ENCODE results near the gene COL18A1. TPM values are rescaled to one million over a fixed set of nuclear protein-coding genes. Genes with fewer than 3 reads are reported as not detected.
"Not testable (repeated sequence)": the region's sequence is repeated elsewhere in the genome, so short reads cannot be mapped to it uniquely, and the experiment has no call there.

COL18A1 gene
- total RNA-seq, 1 donor from 2014 or later = 7.8 TPM

- intact Hi-C loops (cut with micrococcal nuclease) = no loop called here
These were observed 124.9 kb downstream of the COL18A1 start for GRCh38 chr21:45529785-45530422.

- intact Hi-C loops (cut with micrococcal nuclease) = no loop called here
These were observed 125.6 kb downstream of the COL18A1 start for GRCh38 chr21:45530423-45531113.

GRCh38 chr21:45531114-45531392 is 126.1 kb downstream of the COL18A1 start:
- intact Hi-C loops (cut with micrococcal nuclease) = not testable (repeated sequence)

GRCh38 chr21:45531393-45532215 is 126.6 kb downstream of the COL18A1 start:
- intact Hi-C loops (cut with micrococcal nuclease) = no loop called here

- intact Hi-C loops (cut with micrococcal nuclease) = no loop called here
These were observed 127.9 kb downstream of the COL18A1 start for GRCh38 chr21:45532826-45533360.

GRCh38 chr21:45533361-45533845 is 128.4 kb downstream of the COL18A1 start:
- intact Hi-C loops (cut with micrococcal nuclease) = no loop called here

GRCh38 chr21:45533846-45534635 is 129.1 kb downstream of the COL18A1 start:
- intact Hi-C loops (cut with micrococcal nuclease) = no loop called here

GRCh38 chr21:45534636-45535331 is 129.8 kb downstream of the COL18A1 start:
- intact Hi-C loops (cut with micrococcal nuclease) = no loop called here

GRCh38 chr21:45535341-45536081 is 130.5 kb downstream of the COL18A1 start:
- intact Hi-C loops (cut with micrococcal nuclease) = no loop called here

GRCh38 chr21:45536301-45537081 is 131.5 kb downstream of the COL18A1 start:
- intact Hi-C loops (cut with micrococcal nuclease) = no loop called here

GRCh38 chr21:45537111-45537745 is 132.3 kb downstream of the COL18A1 start:
- intact Hi-C loops (cut with micrococcal nuclease) = no loop called here

GRCh38 chr21:45537746-45538291 is 132.9 kb downstream of the COL18A1 start:
- intact Hi-C loops (cut with micrococcal nuclease) = no loop called here

- intact Hi-C loops (cut with micrococcal nuclease) = no loop called here
These were observed 133.5 kb downstream of the COL18A1 start for GRCh38 chr21:45538381-45539045.

- intact Hi-C loops (cut with micrococcal nuclease) = no loop called here
These were observed 134.3 kb downstream of the COL18A1 start for GRCh38 chr21:45539046-45539795.

GRCh38 chr21:45539796-45540600 is 135.0 kb downstream of the COL18A1 start:
- intact Hi-C loops (cut with micrococcal nuclease) = loop anchor here (5.0 kb wide), 1 partner anchor 388 kb away; no protein-coding TSS in a partner anchor

GRCh38 chr21:45540601-45540970 is 135.6 kb downstream of the COL18A1 start:
- intact Hi-C loops (cut with micrococcal nuclease) = loop anchor here (5.0 kb wide), 1 partner anchor 388 kb away; no protein-coding TSS in a partner anchor
